GM06990 (cell line): Measurements from ENCODE around the gene CFAP74.

Experiments
- DNase-seq: peaks from one replicate; pipeline ENCODE4 v3.0.0-alpha.2; 2011; ENCODE audit not compliant: insufficient read length; ENCODE audit errors: extremely low read depth
- H3K27me3 ChIP-seq: replicated peaks from 2 replicates; pipeline ENCODE4 v1.6.0; 2011; ENCODE audit warnings: low read length; ENCODE audit not compliant: control insufficient read depth, insufficient read depth
- H3K36me3 ChIP-seq: 2 replicates; pipeline ENCODE4 v1.5.1; 2011; ENCODE audit warnings: low read length; ENCODE audit not compliant: control insufficient read depth, insufficient read depth
- H3K4me3 ChIP-seq: replicated peaks from 2 replicates; pipeline ENCODE4 v1.5.1; 2011; ENCODE audit warnings: low read depth, mild to moderate bottlenecking, control low read depth, low read length
- TF ChIP-seq, protein P1 (sequence below): IDR thresholded peaks from 2 replicates; pipeline ENCODE4 v1.5.1; 2011; ENCODE audit warnings: low read length, control low read depth, mild to moderate bottlenecking, inconsistent platforms; ENCODE audit not compliant: insufficient read depth, poor library complexity, severe bottlenecking

CFAP74 gene

DNA sequence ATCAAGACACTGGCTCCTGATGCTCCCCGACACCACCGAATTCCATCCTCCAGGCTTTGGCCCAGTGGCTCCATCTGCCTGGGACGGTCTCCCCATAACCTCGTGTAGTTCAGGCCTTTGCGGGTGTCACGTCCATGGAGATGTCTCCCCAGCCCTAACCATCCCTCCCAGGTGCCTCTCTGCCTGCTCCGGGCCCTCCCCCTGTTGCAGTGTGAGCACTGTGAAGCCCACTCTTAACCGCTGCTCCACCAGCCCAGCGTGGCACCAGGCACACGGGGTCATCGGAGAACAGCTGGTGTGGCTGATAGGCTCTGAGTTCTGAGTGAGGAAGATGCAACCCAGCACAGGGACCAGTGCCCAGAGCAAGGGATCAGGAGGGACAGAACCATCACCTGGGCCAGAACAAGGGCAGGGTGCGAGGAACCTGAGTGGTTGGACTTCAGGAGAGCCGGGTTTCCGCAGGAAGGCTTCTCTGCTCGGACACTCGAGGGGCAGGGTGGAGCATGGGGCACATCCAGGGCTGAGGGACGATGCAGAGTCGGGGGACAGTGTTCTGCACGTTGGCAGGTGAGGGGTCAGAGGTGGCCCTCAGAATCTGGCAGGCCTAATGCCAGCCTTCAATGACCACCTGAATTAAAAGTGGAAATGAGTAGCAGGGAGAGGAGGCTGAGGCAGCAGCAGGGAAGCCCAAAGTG is 110.1 kb downstream of the CFAP74 start:
- Histone ChIP-seq H3K4me3 (no peak overlapping the region), H3K36me3 (no peaks in the 10 kb centered on the region), H3K27me3 (no peaks in the 10 kb centered on the region; the same call in 1 of the 2 replicates)
- no peak for DNase-seq
- TF ChIP-seq, protein P1, sequence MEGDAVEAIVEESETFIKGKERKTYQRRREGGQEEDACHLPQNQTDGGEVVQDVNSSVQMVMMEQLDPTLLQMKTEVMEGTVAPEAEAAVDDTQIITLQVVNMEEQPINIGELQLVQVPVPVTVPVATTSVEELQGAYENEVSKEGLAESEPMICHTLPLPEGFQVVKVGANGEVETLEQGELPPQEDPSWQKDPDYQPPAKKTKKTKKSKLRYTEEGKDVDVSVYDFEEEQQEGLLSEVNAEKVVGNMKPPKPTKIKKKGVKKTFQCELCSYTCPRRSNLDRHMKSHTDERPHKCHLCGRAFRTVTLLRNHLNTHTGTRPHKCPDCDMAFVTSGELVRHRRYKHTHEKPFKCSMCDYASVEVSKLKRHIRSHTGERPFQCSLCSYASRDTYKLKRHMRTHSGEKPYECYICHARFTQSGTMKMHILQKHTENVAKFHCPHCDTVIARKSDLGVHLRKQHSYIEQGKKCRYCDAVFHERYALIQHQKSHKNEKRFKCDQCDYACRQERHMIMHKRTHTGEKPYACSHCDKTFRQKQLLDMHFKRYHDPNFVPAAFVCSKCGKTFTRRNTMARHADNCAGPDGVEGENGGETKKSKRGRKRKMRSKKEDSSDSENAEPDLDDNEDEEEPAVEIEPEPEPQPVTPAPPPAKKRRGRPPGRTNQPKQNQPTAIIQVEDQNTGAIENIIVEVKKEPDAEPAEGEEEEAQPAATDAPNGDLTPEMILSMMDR, result no peak

DNA sequence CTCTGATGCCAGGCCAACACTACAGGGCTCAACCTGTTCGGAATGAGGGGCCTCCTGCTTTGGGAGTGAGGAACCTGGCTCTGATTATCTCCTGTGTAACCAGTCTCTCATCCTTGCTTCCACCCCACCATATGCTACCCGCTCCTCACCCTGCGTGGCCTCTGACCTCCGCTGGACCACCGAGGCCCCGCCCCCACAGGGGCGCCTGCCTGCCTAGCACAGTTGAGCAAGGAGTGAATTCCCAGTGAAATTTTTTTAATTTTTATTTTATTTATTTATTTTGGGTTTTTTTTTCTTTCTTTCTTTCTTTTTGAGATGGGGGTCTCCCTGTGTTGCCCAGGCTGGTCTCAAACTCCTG is 110.8 kb downstream of the CFAP74 start:
- Histone ChIP-seq H3K36me3 (no peaks in the 10 kb centered on the region), H3K4me3 (no peak overlapping the region), H3K27me3 (no peaks in the 10 kb centered on the region)
- no peak for DNase-seq
- TF ChIP-seq, protein P1, result no peak

DNA sequence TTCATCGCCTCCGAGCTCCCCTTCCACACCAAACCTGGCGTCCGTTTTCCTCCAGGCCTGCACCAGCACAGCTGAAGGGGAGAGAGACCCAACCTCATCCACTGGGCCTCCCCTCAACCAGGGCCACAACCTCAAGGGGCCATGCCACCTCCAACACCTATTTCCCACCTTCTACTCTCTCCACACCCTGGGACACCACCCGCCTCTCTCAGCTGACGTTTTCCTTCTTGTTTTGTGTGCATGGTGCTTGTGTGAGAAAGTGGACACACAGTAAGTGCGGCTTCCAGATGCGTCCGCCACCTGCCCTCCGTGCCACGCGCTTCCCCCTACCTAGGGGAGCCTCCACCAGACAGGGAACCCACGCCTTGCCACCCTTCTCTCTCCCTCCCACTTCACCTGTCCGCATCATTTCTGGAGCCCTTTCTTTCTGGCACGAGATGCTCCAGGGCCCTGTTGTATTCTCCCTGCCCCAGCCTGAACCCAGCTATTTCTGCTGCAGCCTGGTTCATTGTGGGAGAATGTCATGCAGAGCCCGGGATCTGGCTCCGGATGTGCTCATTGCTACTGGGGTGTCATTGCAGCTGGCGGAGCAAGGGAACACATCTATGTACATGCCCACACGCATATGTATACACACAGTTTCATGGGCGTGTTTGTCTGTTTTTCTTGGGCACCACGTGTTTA is 111.4 kb downstream of the CFAP74 start:
- TF ChIP-seq, protein P1, result no peak
- no peaks in the 10 kb centered on the region for H3K27me3 ChIP-seq
- DNase-seq, result no peak
- H3K4me3 ChIP-seq, result peak overlapping the region; percentile 77
- H3K36me3 ChIP-seq, result no peaks in the 10 kb centered on the region

DNA sequence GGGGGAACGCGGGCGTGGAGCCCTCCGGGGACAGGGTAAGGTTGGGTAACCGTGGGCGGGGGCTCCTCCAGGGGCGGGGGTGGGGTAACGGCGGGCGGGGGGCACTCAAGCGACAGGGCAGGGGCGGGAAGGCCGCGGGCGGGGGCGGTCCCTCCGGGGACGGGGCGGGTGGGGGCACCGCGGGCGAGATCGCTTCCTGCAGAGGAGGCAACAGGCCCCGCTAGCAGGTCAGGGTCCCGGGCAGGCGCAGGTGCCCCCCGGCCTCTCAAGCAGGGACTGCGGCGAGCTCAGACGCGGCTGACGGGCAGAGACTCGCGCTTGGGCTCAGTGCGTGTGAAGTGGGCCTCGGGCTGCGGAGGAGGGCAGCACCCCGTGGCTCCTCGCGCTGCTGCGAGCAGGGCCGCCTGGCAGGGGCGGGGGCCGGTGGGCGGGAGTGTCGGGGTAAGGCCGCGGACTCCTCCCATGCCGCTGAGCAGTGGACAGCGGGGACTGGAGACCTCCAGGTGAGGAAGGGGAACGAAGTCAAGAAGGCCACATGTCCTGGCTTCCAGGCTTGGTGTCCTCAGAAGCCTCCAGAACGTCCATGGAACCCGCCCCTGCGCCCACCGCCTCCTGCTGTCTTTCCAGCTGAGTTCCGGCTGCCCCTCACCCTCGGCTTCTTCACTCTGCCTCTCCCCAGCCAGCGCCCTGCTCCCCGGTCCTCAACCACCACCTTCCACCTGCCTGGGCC is 112.1 kb downstream of the CFAP74 start:
- Histone ChIP-seq H3K36me3 (no peaks in the 10 kb centered on the region), H3K27me3 (no peaks in the 10 kb centered on the region), H3K4me3 (peak overlapping the region; percentile 77)
- TF ChIP-seq, protein P1, result no peak
- DNase-seq, result peak; percentile 69

DNA sequence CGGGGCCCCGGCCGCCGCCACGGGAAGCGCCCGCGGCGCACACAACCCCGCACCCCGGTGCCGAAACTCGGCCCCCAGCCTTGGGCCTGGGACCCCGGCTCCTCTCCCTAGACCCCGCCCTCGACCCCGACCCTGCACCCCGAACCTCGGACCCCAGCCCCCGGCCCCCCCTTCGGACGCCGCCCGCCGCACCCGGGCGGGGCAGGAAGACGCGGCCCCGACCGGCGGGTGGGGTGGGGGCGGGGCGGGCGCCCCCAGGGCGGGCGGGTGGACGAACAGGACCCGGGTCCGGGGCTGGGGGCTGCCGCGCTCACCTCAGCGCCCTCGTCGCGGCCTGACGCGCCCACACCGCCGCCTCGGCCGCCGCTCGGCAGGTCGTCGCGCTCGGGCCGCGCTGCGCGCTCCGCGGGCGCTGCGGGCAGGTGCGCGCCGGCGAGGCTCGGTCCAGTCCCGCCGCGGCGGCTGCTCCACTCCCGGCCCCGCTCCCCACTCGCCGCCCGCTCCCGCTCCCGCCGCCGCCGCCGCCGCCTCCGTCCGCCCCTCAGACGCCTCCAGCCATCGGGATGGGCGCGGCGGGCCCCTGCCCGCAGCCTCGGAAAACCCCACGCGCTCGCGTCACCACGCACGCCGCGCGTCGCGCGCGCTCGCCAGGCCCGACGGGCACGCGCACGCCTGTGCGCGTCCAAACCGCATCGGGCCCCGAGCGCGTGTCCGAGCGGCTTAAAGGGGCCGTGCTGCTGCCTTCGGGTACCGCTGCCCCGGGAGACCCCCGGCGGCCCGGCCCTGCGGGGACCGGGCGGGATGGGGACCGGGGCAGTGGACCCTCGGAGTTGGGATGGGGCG is 112.9 kb downstream of the CFAP74 start, which contains the start of gene GNB1:
GNB1 (minus strand) TSS at position 582 of the 843 bp plus-strand sequence. CDS start 65,634 bp downstream, outside the sequence.
- Histone ChIP-seq H3K36me3 (no peaks in the 10 kb centered on the region; the same call in 1 of the 2 replicates), H3K27me3 (no peaks in the 10 kb centered on the region), H3K4me3 (peak within 1 kb of the TSS; percentile 90)
- TF ChIP-seq, protein P1, result no peak
- peak; percentile 94 for DNase-seq
